A673 (cell line): ENCODE measurements around the gene JAML. TPM values are rescaled to one million over a fixed set of nuclear protein-coding genes. Genes with fewer than 3 reads are reported as not detected.

Experiments
- BruUV-seq: library from RNA; stranded (reverse); fragments of 400-500 nt; replicated peaks from 2 replicates; lab custom pipeline; 2021; lab: Mats Ljungman, UMichigan
- CTCF ChIA-PET: fragments of 300-600 bp; sonication (Branson Sonifier 250); formaldehyde crosslinking; loops from one replicate; lab custom pipeline; 2022; ENCODE audit warnings: antibody characterized with exemption; lab: Charles Lee
- POLR2A ChIA-PET: fragments of 300-600 bp; sonication (Branson Sonifier 250); formaldehyde crosslinking; loops from one replicate; lab custom pipeline; 2022; ENCODE audit warnings: antibody characterized with exemption; ENCODE audit not compliant: low non-redundant PET; lab: Charles Lee
- DNase-seq: peaks from one replicate; pipeline ENCODE4 v3.0.0-alpha.2; 2015; ENCODE audit warnings: low spot score
- H3K27ac ChIP-seq: fragments of 200-600 bp; sonication (generic); 2 replicates; pipeline ENCODE4 v1.5.1; 2016; ENCODE audit warnings: mixed run types, low read depth, mild to moderate bottlenecking, mixed read lengths, antibody characterized with exemption, low read length; ENCODE audit not compliant: poor library complexity, severe bottlenecking
- H3K27me3 ChIP-seq: fragments of 200-600 bp; sonication (generic); replicated peaks from 2 replicates; pipeline ENCODE4 v1.6.1; 2017; ENCODE audit warnings: mixed run types, low read depth, mild to moderate bottlenecking, mixed read lengths, antibody characterized with exemption, low read length; ENCODE audit not compliant: insufficient read depth, poor library complexity
- H3K36me3 ChIP-seq: fragments of 200-600 bp; sonication (generic); 2 replicates; pipeline ENCODE4 v1.6.1; 2016; ENCODE audit warnings: mixed run types, mild to moderate bottlenecking, mixed read lengths, antibody characterized with exemption, low read length; ENCODE audit not compliant: insufficient read depth, poor library complexity, severe bottlenecking
- H3K4me1 ChIP-seq: fragments of 200-600 bp; sonication (generic); 2 replicates; pipeline ENCODE4 v1.6.1; 2017; ENCODE audit warnings: mixed run types, mild to moderate bottlenecking, mixed read lengths, antibody characterized with exemption, low read length; ENCODE audit not compliant: insufficient read depth, poor library complexity, severe bottlenecking
- H3K4me3 ChIP-seq: fragments of 200-600 bp; sonication (generic); 2 replicates; pipeline ENCODE4 v1.5.1; 2016; ENCODE audit warnings: low read depth, mixed run types, mild to moderate bottlenecking, mixed read lengths, low read length; ENCODE audit not compliant: poor library complexity, severe bottlenecking
- H3K9me3 ChIP-seq: fragments of 200-600 bp; sonication (generic); 2 replicates; pipeline ENCODE4 v1.6.1; 2016; ENCODE audit warnings: mixed run types, low read depth, mild to moderate bottlenecking, mixed read lengths, antibody characterized with exemption, low read length; ENCODE audit not compliant: poor library complexity, severe bottlenecking
- CTCF ChIP-seq: fragments of 300-800, 200-600 bp; sonication (generic); conservative IDR thresholded peaks from 2 replicates; pipeline ENCODE4 v1.5.1; 2017; ENCODE audit warnings: low read depth, mild to moderate bottlenecking, antibody characterized with exemption, low read length, moderate library complexity, mixed read lengths
- EZH2 ChIP-seq: fragments of 200-600 bp; sonication (generic); IDR thresholded peaks from 2 replicates; pipeline ENCODE4 v1.6.1; 2017; ENCODE audit warnings: borderline replicate concordance, low read depth, mild to moderate bottlenecking, mixed read lengths, antibody characterized with exemption, low read length; ENCODE audit not compliant: poor library complexity, severe bottlenecking
- intact Hi-C: fragments of 100-400 bp; cut with micrococcal nuclease; formaldehyde crosslinking; loops from one replicate; pipeline ENCODE4 v1.10.0; 2022; ENCODE audit not compliant: unreplicated experiment
- total RNA-seq: library from RNA; stranded (reverse); gene quantifications from 2 replicates; pipeline ENCODE4 v1.2.3, GENCODE V29; 2021

JAML gene
- total RNA-seq, 1 experiment from 2014 or later: not detected

- intact Hi-C loops: no loop called here
- H3K27me3 ChIP-seq: no peaks in the 10 kb centered on the region
- ChIA-PET POLR2A (no interaction called here), CTCF (interaction anchor here (0.6 to 0.7 kb wide), 2 partner anchors 33 to 180 kb away, joined by 3 to 10 read pairs; no protein-coding TSS in a partner anchor)
- no peak overlapping the region for H3K4me3 ChIP-seq
- no peaks in the 10 kb centered on the region for H3K9me3 ChIP-seq
- no peak overlapping the region for H3K27ac ChIP-seq
- H3K36me3 ChIP-seq: no peaks in the 10 kb centered on the region
- no peak for DNase-seq
- no TSS peak for BruUV-seq
- TF ChIP-seq CTCF (no peak), EZH2 (no peak)
- H3K4me1 ChIP-seq: no peaks in the 10 kb centered on the region
Observed at GRCh38 chr11:118169300-118170140, 55.3 kb downstream of the JAML start.

- intact Hi-C loops: no loop called here
- Histone ChIP-seq H3K4me1 (no peaks in the 10 kb centered on the region), H3K36me3 (no peaks in the 10 kb centered on the region), H3K9me3 (no peaks in the 10 kb centered on the region), H3K27me3 (no peaks in the 10 kb centered on the region), H3K27ac (no peak overlapping the region), H3K4me3 (no peak overlapping the region)
- TF ChIP-seq EZH2 (no peak), CTCF (no peak)
- no TSS peak for BruUV-seq
- ChIA-PET CTCF (interaction anchor here (0.6 kb wide), 1 partner anchor 33 kb away, joined by 3 read pairs; no protein-coding TSS in a partner anchor), POLR2A (no interaction called here)
- DNase-seq: no peak
Observed at GRCh38 chr11:118168751-118169150, 56.1 kb downstream of the JAML start.

- H3K9me3 ChIP-seq: no peaks in the 10 kb centered on the region
- DNase-seq: no peak
- H3K27me3 ChIP-seq: peaks cover 2% of the 10 kb centered on the region
- CTCF ChIA-PET: no interaction called here
- H3K36me3 ChIP-seq: no peaks in the 10 kb centered on the region
- POLR2A ChIA-PET: no interaction called here
- TF ChIP-seq EZH2 (no peak), CTCF (no peak)
- no peaks in the 10 kb centered on the region for H3K4me1 ChIP-seq
- intact Hi-C loops: no loop called here
- no peak overlapping the region for H3K27ac ChIP-seq
- BruUV-seq: no TSS peak
- no peak overlapping the region for H3K4me3 ChIP-seq
Observed at GRCh38 chr11:118168316-118168715, 56.5 kb downstream of the JAML start.
